GM13977 (cell line): ENCODE results near the gene SRD5A3.

Source experiments
- DNase-seq: peaks from one replicate; pipeline ENCODE4 v3.0.0; 2012; ENCODE audit warnings: low spot score
- in situ Hi-C: fragments of 300-500 bp; cut with MboI; formaldehyde crosslinking; loops from one replicate; pipeline ENCODE4 v1.12.0; 2022; ENCODE audit warnings: low sequenced_read_pairs, low pct_unique_long_range_greater_than_20kb, mixed read lengths, inconsistent platforms; ENCODE audit not compliant: unreplicated experiment
- TF ChIP-seq, protein P1 (sequence below): IDR thresholded peaks from 2 replicates; pipeline ENCODE4 v1.5.1; 2012; ENCODE audit warnings: mild to moderate bottlenecking, control low read depth; ENCODE audit not compliant: insufficient read depth; ENCODE audit errors: extremely low read depth, missing control alignments

SRD5A3 gene

DNA sequence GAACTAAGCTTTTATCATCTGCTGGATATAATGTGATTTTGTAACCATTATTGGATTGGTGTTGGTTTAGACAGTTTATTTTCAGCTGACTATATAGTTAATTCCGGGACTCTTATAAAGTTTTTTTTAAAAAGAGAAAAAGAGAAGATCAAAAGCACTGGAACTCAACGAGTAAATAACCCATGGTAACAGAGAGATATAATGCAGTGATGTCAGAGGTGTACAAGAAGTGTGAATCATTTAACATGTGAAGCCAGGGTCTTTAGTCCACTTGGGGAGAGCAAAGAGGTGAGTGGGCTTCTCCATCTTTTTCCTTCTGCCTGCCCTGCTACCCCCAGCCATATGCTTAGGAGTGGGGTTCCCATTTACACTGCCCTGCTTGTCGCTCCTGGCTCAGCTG is 52.9 kb downstream of the SRD5A3 start:
- in situ Hi-C loops: no loop called here
- DNase-seq: no peak

DNA sequence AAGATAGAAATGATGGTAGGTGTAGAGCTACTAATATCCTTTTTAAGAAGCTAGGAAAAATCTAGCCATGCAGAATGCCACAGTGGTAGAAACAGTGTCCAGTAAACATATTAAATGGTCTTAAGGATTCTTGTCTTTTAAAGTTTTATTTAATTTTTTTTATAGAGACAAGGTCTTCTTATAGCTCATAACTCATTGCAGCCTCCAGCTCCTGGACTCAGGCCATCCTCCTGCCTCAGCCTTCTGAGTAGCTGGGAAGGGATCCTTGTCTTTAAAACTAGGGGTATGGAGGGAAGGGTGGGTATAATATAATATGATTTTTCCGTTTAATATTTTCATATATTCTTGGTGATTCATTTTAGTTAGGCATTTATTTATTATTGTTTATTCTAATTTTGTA is 53.5 kb downstream of the SRD5A3 start:
- in situ Hi-C loops: no loop called here
- DNase-seq: no peak
- TF ChIP-seq, protein P1, sequence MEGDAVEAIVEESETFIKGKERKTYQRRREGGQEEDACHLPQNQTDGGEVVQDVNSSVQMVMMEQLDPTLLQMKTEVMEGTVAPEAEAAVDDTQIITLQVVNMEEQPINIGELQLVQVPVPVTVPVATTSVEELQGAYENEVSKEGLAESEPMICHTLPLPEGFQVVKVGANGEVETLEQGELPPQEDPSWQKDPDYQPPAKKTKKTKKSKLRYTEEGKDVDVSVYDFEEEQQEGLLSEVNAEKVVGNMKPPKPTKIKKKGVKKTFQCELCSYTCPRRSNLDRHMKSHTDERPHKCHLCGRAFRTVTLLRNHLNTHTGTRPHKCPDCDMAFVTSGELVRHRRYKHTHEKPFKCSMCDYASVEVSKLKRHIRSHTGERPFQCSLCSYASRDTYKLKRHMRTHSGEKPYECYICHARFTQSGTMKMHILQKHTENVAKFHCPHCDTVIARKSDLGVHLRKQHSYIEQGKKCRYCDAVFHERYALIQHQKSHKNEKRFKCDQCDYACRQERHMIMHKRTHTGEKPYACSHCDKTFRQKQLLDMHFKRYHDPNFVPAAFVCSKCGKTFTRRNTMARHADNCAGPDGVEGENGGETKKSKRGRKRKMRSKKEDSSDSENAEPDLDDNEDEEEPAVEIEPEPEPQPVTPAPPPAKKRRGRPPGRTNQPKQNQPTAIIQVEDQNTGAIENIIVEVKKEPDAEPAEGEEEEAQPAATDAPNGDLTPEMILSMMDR: no peak

More for the DNA sequence above, 52.9 kb downstream of the SRD5A3 start:
- TF ChIP-seq, protein P1: no peak

DNA sequence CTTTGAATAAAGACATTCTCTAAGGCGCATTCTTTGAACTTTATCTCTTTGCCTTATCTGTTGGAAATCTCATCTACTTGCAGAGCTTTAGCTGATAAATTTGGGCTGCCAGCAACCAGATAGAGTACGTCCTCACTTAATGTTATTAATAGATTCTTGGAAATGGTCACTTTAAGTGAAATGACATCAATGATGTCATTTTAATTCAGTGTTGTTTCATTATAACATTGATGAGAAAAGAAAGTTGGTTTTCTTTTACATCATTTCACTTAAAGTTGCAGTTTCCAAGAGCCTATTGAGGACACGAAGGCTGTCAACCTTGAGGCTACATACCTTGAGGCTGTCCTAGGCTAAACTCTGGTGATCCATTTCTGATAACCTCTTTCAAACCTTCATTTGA is 59.0 kb downstream of the SRD5A3 start:
- TF ChIP-seq, protein P1: no peak
- in situ Hi-C loops: no loop called here
- no peak for DNase-seq

DNA sequence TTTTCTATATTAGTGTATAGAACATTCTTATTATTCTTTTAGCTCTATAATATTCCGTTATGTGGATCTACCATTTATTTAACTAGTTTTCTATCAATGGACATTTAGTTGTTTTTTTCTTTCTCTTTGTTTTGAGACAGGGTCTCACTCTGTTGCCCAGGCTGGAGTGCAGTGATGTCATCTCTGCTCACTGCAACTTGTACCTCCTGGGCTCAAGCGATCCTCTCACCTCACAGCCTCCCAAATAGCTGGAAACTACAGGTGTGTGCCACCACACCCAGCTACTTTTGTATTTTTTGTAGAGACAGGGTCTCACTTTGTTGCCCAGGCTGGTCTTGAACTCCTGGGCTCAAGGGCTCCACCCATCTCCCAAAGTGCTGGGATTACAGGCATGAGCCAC is 60.5 kb downstream of the SRD5A3 start:
- TF ChIP-seq, protein P1: no peak
- in situ Hi-C loops: no loop called here
- no peak for DNase-seq

DNA sequence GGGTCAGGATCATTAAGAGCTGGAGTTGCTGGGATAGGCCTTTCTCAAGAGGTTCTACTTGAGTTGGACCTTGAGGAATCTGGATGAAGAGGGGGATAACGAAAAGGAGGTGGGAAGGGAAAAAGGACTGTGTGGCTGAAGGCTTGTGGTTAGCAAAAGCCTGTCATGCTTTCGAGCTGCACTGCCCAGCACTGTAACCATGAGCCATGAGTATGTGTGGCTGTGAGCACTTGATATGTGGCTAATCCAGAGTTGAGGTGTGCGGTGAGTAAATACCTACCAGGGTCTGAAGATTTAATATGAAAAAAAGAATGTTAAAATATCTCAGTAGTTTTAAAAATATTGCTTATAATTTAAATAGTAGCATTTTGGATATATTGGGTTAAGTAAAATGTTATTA is 61.1 kb downstream of the SRD5A3 start:
- DNase-seq: no peak
- in situ Hi-C loops: no loop called here
- TF ChIP-seq, protein P1: no peak

DNA sequence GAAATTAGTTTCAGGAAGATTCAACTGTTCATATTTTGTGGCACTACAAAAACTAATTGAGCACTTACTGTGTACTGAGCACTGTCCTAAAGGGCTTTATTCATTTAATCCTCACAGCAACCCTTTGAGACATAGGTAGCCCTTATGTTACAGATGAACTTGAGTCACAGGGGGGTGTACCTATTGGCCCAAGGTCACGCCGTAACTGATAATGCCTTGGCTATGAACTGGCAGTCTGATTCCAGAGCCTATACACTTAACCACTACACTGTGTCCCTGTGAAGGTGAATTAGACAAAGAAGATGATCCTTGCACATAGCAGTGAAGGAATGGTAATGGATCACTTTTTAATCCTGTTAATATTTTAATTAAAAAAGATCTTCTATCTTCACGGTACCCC is 61.7 kb downstream of the SRD5A3 start:
- no peak for DNase-seq
- TF ChIP-seq, protein P1: no peak
- in situ Hi-C loops: no loop called here
